RCC 7860 (cell line): ENCODE measurements around the gene LGI4.
"Not testable (repeated sequence)": the region's sequence is repeated elsewhere in the genome, so short reads cannot be mapped to it uniquely, and the experiment has no call there.

ENCODE experiments used
- DNase-seq: peaks from one replicate; pipeline ENCODE4 v3.0.0-alpha.2; 2015; ENCODE audit warnings: low spot score
- FAIRE-seq: peaks from 2 replicates; lab custom pipeline; 2012; peaks lifted over from hg19 to GRCh38; lab: Jason Lieb, UNC

The LGI4 gene

DNA sequence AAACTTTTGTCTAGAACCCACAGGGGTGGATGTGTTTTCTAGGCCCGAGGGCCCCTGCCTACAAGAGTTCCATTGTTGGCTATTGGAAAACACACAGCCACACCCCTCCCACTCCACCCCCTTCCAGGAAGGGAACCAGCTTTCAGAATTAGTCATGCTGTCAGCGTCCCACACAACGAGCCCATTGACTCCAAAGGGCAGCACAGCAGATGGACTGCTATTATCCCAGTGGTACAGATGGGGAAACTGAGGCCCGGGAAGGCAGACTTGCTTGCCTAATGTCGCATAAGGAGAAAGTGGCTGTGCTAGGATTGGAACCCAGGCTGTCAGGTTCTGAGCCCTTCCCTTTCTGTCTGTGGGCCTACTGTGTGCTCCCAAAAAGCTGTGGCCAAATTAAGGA, 27.3 kb downstream of the LGI4 start:
- no peak for FAIRE-seq
- DNase-seq, result no peak

- DNase-seq (no peak), FAIRE-seq (no peak)
These were observed 27.8 kb downstream of the LGI4 start for GRCh38 chr19:35106898-35107541.

GRCh38 chr19:35106291-35106583, 28.6 kb downstream of the LGI4 start:
- DNase-seq (no peak), FAIRE-seq (no peak)

- FAIRE-seq (no peak), DNase-seq (no peak)
These were observed 29.2 kb downstream of the LGI4 start for GRCh38 chr19:35105411-35106290.

DNA sequence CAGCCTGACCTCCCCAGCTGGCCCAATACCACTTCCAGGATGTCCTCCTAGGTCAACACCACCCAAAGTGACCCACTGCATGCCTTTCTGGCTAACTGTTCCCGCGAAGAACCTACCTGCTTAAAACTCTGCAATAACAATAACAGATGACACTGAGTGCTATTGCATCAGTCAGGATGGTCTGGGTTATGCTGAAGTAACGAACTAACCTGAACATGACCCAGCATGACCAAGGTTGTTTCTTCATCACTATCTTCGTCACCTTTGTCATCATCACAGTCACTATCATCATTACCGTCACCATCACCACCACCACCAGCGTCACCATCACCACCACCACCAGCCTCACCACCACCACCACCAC, 29.8 kb downstream of the LGI4 start:
- FAIRE-seq (no peak), DNase-seq (no peak)

GRCh38 chr19:35104361-35104760, 30.5 kb downstream of the LGI4 start:
- DNase-seq (no peak), FAIRE-seq (no peak)

DNA sequence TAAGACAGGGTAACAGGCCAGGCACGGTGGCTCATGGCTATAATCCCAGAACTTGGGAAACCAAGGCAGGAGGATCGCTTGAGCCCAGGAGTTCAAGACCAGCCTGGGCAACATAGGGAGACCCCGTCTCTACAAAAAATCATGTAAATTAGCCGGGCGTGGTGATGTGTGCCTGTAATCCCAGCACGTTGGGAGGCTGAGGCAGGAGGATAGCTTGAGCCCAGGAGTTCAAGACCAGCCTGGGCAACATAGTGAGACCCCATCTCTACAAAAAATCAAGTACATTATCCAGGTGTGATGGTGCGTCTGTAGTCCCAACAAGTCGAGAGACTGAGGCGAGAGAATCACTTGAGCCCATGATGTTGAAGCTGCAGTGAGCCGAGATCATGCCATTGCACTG, 31.2 kb downstream of the LGI4 start:
- DNase-seq, FAIRE-seq: not testable (repeated sequence)

DNA sequence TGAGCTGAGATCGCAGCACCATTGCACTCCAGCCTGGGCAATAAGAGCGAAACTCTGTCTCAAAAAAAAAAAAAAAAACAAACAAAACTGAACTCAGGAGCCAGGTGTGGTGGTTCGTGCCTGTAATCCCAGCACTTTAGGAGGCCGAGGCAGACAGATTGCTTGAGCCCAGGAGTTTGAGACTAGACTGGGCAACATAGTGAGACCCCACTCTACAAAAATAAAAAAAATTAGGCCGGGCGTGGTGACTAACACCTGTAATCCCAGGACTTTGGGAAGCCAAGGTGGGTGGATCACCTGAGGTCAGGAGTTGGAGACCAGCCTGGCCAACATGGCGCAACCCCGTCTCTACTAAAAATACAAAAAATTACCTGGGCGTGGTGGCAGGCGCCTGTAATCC, 32.9 kb downstream of the LGI4 start:
- FAIRE-seq, result not testable (repeated sequence)

GRCh38 chr19:35100588-35101533, 34.0 kb downstream of the LGI4 start:
- DNase-seq (no peak), FAIRE-seq (no peak)

More for the DNA sequence above, 32.9 kb downstream of the LGI4 start:
- not testable (repeated sequence) for DNase-seq

DNA sequence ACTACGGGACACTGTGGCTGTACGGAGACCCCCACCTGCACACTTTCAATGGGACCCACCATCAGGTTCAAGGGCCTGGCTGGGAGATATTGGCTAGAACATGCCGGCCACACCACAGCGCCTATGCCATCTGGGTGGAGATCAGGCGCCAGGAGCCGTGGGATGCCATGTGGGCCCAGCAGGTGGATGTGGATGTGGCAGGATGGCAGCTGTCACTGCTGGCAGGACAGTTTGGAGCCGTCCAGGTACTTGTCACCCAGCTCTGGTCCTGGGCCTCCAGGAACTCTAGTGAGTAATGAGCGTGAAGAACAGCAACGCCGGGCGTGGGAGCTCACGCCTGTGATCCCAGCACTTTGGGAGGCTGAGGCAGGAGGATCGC, 35.0 kb downstream of the LGI4 start:
- no peak for FAIRE-seq
- DNase-seq, result no peak

DNA sequence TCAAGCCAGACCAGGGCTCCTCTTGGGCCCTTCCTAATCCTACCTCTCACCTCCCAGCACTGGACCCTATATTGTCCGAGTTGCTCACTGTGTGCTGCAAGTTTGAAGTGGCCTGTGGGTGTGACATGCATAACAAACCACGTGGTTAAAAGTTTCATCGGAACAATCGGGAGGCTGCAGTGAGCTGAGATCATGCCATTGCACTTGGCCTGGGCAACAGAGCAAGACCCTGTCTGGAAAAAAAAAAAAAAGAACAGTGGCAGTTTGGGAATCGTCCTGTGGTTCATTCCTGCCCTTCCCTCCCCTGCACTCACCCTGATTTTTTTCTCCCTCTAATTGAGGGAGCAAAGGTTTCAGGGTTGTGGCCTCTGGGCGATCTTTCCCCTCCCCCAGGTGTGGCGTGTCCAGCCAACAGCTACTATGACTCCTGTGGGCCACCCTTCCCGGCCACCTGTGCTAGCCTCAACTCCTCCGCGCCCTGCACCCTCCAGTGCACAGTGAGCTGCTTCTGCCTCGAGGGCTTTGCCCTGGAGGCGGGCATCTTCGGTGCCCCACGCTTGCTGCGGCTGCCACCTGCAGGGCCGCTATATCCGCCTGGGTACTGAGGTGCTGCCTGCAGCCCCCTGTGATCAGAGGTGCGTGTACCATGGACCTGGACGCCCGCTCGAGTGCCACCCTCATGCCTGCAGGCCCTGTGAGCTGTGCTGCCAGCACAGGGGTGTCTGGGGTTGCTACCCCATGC, 35.5 kb downstream of the LGI4 start:
- FAIRE-seq (no peak), DNase-seq (no peak)

DNA sequence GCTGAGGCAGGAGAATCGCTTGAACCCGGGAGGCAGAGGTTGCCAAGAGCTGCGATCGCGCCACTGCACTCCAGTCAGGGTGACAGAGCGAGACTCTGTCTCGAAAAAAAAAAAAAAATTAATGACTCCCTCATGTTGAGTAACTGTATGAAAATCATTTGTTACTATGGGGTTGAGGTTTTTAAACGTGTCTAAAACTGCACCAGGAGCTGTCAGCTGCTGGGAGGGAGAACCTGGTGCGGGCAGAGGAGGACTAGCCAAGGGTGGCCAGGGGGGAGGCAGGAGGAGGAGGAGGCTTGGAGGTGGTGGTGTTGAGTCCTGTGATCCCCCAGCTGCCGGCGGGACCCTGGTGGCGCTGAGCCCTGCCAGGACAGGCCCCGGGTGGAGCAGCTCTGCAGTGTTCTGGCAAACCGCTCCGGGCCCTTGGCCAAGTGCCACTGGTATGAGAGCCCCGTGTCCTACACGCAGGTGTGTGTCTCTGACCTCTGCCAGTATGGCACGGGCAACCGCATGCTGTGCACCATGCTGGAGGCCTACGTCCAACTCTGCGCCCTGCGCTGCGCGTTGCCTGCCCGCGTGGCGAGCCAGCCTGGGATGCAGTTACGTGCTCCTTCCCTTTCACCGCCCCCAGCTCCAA, 36.3 kb downstream of the LGI4 start:
- FAIRE-seq, result no peak

GRCh38 chr19:35095667-35096368, 39.0 kb downstream of the LGI4 start:
- FAIRE-seq (no peak), DNase-seq (no peak)

More for the DNA sequence above, 36.3 kb downstream of the LGI4 start:
- no peak for DNase-seq

- FAIRE-seq, result no peak
- DNase-seq, result no peak
These were observed 40.2 kb downstream of the LGI4 start for GRCh38 chr19:35094656-35095055.

DNA sequence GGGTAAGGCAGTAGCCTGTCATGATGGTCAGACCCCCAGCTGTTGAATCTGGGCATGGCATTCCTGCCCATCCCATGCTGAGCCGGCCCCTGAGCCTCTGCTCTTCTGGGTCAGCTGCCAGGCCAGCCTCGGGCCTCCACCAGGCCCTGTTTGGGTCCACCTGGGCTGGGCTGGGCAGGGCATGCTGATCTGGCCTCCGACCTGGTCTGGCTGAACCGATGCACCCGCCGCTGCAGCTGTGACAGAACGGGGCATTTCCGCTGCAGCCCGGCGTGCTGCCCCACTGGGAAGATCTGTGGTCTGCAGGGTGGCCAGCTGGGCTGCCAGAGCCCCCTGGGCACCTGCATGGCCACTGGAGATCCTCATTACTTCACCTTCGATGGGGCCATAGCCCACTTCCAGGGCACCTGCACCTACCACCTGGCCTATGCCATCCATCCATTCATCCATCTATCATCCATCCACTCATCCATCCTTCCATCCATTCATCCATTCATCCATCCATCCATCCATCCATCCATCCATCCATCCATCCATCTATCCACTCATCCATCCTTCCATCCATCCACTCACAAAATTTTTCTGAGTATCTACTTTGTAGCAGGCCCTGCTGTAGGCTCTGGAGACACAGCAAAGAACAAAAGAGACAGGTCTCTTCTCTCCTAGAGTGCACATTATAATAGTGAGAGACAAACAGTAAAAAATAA, 40.8 kb downstream of the LGI4 start:
- FAIRE-seq (no peak), DNase-seq (no peak)

- DNase-seq, result no peak
- no peak for FAIRE-seq
These were observed 41.4 kb downstream of the LGI4 start for GRCh38 chr19:35093430-35093829.

DNA sequence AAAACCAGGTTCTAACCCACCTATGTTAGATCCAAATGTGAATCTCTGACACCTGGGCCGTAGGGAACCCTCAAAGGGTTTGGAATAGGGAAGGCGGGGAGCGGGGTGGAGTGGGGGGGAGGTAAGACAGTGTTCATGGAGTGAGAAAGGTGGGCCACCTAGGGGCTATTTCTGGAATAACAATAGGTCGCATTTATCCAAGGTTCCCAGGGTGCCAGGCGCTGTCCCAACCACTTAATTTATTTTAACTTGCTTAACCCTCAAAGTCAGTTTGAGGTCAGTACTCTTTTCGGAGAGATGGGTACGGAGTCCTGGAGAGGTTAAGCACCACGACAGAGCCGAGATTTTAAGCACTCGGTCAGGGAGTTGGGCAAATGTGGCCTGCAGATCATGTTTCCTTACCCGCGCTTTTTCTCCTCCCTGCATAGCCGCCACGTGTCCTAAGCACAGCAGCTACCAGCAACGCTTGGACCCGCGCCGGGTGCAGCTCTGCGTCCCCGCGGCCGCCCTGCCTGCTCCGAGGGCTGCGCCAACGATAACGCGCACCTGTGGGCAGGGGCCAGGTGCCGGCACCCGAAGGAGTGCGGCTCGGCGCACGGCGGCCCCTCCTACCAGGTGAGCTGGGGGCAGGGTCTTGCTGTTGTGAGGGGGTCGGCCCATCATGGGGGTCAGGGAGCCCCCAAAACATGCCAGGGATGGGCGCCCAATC, 44.2 kb downstream of the LGI4 start:
- peak; percentile 7 for DNase-seq
- no peak for FAIRE-seq

DNA sequence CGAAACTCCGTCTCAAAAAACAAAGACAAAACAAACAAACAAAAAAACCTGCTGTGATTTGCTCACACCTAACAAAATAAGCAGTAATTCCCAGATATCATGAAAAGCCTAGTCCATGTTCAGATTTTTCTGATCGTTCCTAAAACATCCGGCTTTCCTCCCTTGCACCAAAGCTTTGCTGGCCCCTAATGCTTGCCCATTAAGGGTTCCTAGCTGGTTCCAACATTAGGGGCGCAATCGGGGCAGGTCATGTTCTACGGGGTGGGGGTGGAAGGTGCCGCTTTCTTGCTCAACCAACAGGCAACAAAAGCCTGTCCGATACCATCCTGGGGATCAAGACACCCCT, 44.7 kb downstream of the LGI4 start:
- FAIRE-seq (no peak), DNase-seq (no peak)

DNA sequence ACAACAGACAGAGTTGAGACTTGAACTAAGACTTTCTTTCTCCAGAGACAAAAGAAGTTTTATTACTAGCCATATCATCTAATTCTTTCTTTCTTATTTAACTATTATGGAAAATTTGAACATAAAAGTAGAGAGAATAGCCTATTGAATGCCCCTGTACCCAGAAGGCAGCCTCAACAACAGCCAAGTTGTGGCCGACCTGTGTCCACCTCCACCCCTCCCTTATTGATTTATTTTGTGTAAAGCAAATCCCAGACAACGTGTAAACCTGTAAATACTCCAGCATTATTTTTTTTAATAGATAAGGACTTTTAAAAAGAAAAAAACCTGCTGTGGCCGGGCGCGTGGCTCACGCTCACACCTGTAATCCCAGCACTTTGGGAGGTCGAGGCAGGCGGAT, 45.3 kb downstream of the LGI4 start:
- FAIRE-seq (no peak), DNase-seq (no peak)
